ENCODE data around the gene LINGO1. TPM values are rescaled to one million over a fixed set of nuclear protein-coding genes. Genes with fewer than 3 reads are reported as not detected.

LINGO1 gene
- total RNA-seq, 1 experiment from 2014 or later, result 51.3 TPM

- Mint-ChIP-seq H3K9me3 (no peaks in the 10 kb centered on the region), H3K4me1 (no peaks in the 10 kb centered on the region), H3K27me3 (ENCODE audit: low read depth) (no peaks in the 10 kb centered on the region), H3K4me3 (no peak overlapping the region), H3K36me3 (no peaks in the 10 kb centered on the region), H3K27ac (no peak overlapping the region)
- DNase-seq (ENCODE audit: low spot score) (no peak), ATAC-seq (peak; percentile 20; the same call in 1 of the 2 replicates)
- CTCF ChIA-PET, result interaction anchor here (0.8 to 1.5 kb wide), 2 partner anchors 133 to 145 kb away, joined by 3 read pairs; no protein-coding TSS in a partner anchor
- TF ChIP-seq ZNF423 (CRISPR knock-in tag; IDR thresholded peaks at IDR 0.05), result peak; percentile 54; the same call in 1 of the 2 replicates
- no peak for TF ChIP-seq ZNF512 (CRISPR knock-in tag; IDR thresholded peaks at IDR 0.05; ENCODE audit: borderline replicate concordance)
- no peak for TF ChIP-seq ZSCAN18 (CRISPR knock-in tag; IDR thresholded peaks at IDR 0.05)
- TF ChIP-seq TEAD1 (CRISPR knock-in tag; IDR thresholded peaks at IDR 0.05), result no peak
- POLR2A ChIA-PET, result no interaction called here
Observed at GRCh38 chr15:77676569-77677375, 44.1 kb upstream of the LINGO1 start.

- TF ChIP-seq NR1H2 (CRISPR knock-in tag; IDR thresholded peaks at IDR 0.05), result no peak
- TF ChIP-seq TP53 (CRISPR knock-in tag; IDR thresholded peaks at IDR 0.05), result no peak
- TF ChIP-seq NFYB (CRISPR knock-in tag; conservative IDR thresholded peaks at IDR 0.05; ENCODE audit: low read depth), result no peak
- TF ChIP-seq FOXP1 (CRISPR knock-in tag; IDR thresholded peaks at IDR 0.05; ENCODE audit: borderline replicate concordance), result no peak
- TF ChIP-seq TEAD4 (CRISPR knock-in tag; IDR thresholded peaks at IDR 0.05), result no peak
- no peak for TF ChIP-seq USF2 (CRISPR knock-in tag; IDR thresholded peaks at IDR 0.05)
- TF ChIP-seq ZBTB21 (CRISPR knock-in tag; IDR thresholded peaks at IDR 0.05; ENCODE audit: borderline replicate concordance), result no peak
- TF ChIP-seq FOXP4 (CRISPR knock-in tag; IDR thresholded peaks at IDR 0.05), result no peak
- H3K4me3 Mint-ChIP-seq, result no peak overlapping the region
- no peaks in the 10 kb centered on the region for H3K36me3 Mint-ChIP-seq
- H3K4me1 Mint-ChIP-seq, result no peaks in the 10 kb centered on the region
- H3K27me3 Mint-ChIP-seq (ENCODE audit: low read depth), result no peaks in the 10 kb centered on the region
- ChIA-PET CTCF (interaction anchor here (0.8 to 1.5 kb wide), 6 partner anchors 21 to 145 kb away, joined by 3 to 6 read pairs (median 3); no protein-coding TSS in a partner anchor), POLR2A (no interaction called here)
- DNase-seq (ENCODE audit: low spot score), result no peak
- no peak overlapping the region for H3K27ac Mint-ChIP-seq
- ATAC-seq, result no peak
- no peaks in the 10 kb centered on the region for H3K9me3 Mint-ChIP-seq
Observed at GRCh38 chr15:77675806-77676415, 43.2 kb upstream of the LINGO1 start.

GRCh38 chr15:77674327-77674726, 41.6 kb upstream of the LINGO1 start:
- H3K4me1 Mint-ChIP-seq, result no peaks in the 10 kb centered on the region
- H3K27ac Mint-ChIP-seq, result no peak overlapping the region
- no peaks in the 10 kb centered on the region for H3K9me3 Mint-ChIP-seq
- ChIA-PET POLR2A (no interaction called here), CTCF (no interaction called here)
- TF ChIP-seq ATF2 (CRISPR knock-in tag; IDR thresholded peaks at IDR 0.05; ENCODE audit: borderline replicate concordance, low read depth), result no peak
- no peak for TF ChIP-seq CBFB (CRISPR knock-in tag; IDR thresholded peaks at IDR 0.05; ENCODE audit: low read depth)
- no peak for TF ChIP-seq FOXP4 (CRISPR knock-in tag; IDR thresholded peaks at IDR 0.05)
- TF ChIP-seq MXD4 (CRISPR knock-in tag; IDR thresholded peaks at IDR 0.05; ENCODE audit: borderline replicate concordance), result no peak
- no peak for TF ChIP-seq ZNF416 (CRISPR knock-in tag; IDR thresholded peaks at IDR 0.05)
- no peak for TF ChIP-seq TCF7 (CRISPR knock-in tag; IDR thresholded peaks at IDR 0.05; ENCODE audit: low read depth)
- no peak for TF ChIP-seq ZNF396 (CRISPR knock-in tag; IDR thresholded peaks at IDR 0.05; ENCODE audit: borderline replicate concordance)
- TF ChIP-seq JAZF1 (CRISPR knock-in tag; IDR thresholded peaks at IDR 0.05), result no peak
- ATAC-seq, result no peak
- DNase-seq (ENCODE audit: low spot score), result no peak
- H3K27me3 Mint-ChIP-seq (ENCODE audit: low read depth), result no peaks in the 10 kb centered on the region
- H3K4me3 Mint-ChIP-seq, result no peak overlapping the region
- H3K36me3 Mint-ChIP-seq, result no peaks in the 10 kb centered on the region

Data from WTC11 (cell line).